IPS-NIHi11 (cell line): ENCODE data around the gene ARHGAP45.
A peak's percentile ranks its signal among the peaks of the same experiment; 100 is the strongest.

Source experiments
- DNase-seq: peaks from one replicate; pipeline ENCODE4 v3.0.0; 2012; ENCODE audit warnings: mixed read lengths, low spot score

Gene ARHGAP45

DNA sequence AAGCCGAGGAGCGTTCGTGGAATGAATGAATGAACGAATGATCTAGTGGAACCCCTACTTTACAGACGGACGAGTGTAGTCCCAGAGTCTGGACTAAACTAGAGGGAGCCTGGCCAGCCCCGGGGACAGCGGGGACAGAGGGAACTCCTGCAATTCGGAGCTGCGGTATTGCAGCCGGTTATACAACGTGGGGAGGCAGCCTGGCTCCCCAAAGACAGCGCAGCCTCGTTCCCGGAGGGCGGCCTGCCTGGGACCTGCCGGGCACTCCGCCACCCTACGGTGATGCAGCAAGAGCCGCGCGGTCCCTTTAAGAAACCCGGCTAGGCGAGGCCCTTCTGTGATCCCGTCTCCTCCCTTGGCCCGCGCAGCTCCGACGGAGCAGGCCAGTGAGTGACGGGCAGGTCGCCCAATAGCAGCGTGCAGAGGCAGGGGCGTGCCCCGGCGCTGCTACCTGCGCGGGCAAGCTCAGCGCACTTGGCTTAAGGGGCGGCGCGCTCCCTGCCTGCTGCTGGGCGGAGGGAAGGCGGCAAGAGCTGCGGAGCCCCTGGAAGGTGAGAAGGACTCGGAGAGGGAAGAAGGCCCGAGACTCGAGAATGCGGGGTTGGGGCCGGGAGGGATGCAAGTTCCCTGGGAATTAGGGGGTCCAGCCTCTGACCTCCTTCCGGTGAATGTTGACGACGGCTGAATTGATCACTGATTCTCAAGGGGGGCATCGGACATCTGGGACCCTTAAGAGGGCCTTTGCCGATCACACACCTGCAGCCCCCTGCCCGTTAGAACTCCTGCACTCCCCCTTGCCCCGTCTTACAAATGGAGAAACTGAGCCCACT lies 27.1 kb upstream of the ARHGAP45 start, which contains the start of gene ABCA7:
TSS of gene ABCA7 (plus strand) at position 462 of the 830 bp plus-strand sequence. CDS start 1,255 bp downstream, outside the sequence.
- peak; percentile 85 for DNase-seq

DNA sequence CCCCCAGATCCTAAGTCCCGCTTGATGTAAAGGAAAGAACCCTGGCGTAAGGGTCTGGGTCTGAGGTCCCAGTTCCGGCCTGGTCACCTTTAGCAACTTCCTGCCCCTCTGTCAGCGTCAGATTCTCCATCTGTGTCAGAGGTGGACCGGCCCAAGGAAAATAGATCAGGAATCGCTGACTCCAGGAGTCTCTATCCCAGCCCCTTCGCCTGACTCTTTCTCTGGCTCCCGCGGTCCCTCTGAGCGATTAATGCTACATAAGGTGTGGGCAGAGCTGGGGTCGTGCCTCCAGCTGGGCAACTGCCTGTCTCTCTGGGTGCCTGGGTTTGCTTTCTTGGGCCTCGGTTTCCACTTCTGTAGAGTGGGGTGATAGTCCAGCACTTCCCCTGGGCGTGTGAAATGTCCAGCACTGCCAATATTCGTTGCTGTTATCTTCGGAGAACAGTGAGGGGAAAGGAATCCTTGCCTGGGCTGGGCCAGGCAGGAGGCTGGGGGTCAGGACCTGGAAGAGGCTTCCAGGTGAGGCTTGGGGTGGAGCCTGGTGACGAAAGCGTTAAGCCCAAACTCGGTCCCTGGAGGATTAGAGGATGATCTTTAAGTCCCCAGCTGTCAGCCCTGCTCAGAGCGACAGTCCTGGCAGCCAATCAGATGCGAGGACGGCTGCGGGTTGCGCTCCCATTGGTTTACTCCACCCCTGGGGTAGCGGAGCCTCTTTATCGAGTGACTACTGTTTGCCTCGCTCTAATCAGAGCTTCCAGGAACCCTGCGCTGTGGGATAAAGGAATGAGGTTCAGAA lies 26.3 kb upstream of the ARHGAP45 start:
- DNase-seq, result peak; percentile 90

DNA sequence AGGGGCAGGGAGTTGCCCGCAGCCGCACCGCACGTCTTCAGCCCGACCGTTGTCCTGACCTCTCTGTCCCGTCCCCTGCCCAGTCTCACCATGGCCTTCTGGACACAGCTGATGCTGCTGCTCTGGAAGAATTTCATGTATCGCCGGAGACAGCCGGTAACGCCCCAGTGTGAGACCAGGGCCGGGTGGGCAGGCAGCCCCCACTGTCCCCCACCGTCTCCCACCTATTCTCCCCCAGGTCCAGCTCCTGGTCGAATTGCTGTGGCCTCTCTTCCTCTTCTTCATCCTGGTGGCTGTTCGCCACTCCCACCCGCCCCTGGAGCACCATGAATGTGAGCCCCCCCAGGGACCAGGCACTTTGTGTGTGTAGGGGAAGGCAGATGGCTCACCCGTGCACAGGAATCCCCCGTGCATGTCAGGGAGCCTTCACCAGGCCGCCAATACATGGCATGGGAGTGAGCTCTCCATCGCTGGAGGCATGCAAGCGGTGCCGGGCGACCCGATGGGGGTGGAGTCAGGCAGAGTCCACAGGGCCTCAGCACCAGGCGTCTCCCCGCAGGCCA lies 25.6 kb upstream of the ARHGAP45 start:
- no peak for DNase-seq

- DNase-seq, result no peak
These were observed 24.9 kb upstream of the ARHGAP45 start for GRCh38 chr19:1041835-1042685.

GRCh38 chr19:1042689-1043511 lies 24.1 kb upstream of the ARHGAP45 start:
- peak; percentile 15 for DNase-seq

DNA sequence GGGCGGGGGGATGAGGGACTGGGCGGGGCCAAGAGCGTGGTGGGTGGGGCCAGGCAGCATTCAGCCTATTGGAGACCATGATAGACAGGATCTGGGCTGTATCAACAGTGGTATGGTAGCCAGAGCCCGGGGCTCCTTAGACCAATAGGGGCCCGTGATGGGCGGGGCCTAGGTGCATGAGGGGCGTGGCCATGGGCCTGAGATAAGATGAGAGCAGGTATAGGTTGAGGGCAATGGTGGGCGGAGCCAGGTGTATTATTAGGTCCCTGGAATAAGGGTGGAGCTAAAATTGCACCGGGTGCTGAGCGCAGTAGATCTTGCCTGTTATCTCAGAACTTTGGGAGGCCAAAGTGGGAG lies 21.7 kb upstream of the ARHGAP45 start:
- peak; percentile 83 for DNase-seq

DNA sequence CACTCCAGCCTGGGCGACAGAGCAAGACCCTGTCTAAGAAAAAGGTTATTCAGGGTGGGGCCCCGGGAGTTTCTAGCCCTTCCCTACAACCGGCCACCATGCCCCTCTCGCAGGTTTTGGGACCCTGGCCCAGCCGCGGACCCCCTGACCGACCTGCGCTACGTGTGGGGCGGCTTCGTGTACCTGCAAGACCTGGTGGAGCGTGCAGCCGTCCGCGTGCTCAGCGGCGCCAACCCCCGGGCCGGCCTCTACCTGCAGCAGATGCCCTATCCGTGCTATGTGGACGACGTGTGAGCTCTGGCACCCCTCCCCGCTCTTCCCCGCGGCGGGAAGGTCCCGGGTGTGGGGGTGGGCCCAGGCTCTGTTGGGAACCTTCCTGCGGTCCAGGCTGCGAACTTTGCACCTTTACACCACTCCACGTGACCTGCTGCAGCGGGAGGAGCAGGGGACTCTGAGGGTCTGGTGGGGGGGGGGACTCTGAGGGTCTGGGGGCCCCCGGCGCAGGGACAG lies 20.8 kb upstream of the ARHGAP45 start:
- DNase-seq, result no peak

GRCh38 chr19:1046836-1047695 lies 19.9 kb upstream of the ARHGAP45 start:
- DNase-seq, result no peak

DNA sequence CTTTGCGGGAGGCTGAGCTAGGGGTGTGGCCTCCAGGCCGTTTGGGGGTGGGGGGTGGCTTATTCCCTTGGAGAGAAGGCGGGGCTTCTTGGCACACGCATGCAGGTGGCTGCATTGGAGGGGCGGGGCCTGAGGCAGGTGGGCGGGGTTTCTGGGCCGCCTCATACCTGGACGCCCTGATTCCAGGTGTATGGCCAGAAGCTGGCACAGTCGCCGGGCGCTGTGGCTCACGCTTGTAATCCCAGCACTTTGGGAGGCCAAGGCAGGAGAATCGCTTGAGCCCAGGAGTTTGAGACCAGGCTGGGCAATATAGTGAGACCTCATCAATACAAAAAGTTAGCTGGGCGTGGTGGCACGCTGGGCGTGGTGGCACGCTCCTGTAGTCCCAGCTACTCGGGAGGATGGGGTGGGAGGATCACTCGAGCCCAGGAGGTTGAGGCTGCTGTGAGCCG lies 19.2 kb upstream of the ARHGAP45 start:
- DNase-seq, result peak; percentile 69

- no peak for DNase-seq
These were observed 17.9 kb upstream of the ARHGAP45 start for GRCh38 chr19:1049106-1049505.

DNA sequence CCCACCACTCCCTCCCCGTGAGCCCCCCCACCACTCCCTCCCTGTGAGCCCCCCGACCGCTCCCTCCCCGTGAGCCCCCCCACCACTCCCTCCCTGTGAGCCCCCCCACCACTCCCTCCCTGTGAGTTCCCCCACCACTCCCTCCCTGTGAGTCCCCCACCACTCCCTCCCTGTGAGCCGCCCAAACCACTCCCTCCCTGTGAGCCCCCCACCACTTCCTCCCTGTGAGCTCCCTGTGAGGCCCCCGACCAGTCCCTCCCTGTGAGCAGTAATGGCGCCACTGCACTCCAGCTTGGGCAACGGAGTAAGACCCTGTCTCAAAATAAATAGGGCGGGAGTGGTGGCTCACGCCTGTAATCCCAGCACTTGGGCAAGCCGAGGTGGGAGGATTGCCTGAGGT lies 17.2 kb upstream of the ARHGAP45 start:
- DNase-seq, result no peak

GRCh38 chr19:1050989-1051788 lies 15.8 kb upstream of the ARHGAP45 start:
- no peak for DNase-seq

DNA sequence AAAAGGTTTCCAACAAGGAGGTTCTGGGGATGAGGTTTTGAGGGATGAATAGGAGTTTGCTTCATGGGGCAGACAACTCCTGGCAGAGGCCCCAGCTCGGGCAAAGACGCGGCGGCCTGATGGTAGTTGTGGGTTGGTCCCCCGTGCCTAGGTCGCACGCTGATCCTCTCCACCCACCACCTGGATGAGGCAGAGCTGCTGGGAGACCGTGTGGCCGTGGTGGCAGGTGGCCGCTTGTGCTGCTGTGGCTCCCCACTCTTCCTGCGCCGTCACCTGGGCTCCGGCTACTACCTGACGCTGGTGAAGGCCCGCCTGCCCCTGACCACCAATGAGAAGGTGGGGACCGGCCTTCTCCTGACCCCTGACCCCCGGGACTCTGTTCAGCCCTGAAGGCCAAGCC lies 15.2 kb upstream of the ARHGAP45 start:
- DNase-seq, result no peak

DNA sequence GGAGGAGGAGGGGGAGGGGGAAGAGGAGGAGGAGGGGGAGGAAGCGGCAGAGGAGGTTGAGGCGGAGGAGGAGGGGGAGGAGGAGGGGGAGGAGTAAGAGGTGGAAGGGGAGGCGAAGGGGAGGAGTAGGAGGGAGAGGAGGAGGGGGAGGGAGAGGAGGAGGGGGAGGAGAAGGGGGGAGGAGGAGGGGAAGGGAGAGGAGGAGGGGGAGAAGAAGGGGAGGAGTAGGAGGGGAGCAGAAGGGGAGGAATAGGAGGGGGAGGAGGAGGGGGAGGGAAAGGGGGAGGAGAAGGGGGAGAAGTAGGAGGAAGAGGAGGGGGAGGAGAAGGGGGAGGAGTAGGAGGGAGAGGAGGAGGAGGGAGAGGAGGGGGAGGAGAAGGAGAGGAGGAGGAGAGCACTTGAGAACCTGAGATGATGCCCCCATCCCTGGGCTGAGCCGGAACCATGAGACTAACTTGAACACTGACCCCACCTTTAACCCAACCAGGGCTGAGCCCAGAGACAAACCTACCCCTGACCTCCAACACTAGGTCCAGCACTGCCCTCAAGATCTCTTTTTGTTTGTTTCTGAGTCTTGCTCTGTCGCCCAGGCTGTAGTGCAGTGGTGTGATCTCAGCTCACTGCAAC lies 14.5 kb upstream of the ARHGAP45 start:
- DNase-seq, result no peak

DNA sequence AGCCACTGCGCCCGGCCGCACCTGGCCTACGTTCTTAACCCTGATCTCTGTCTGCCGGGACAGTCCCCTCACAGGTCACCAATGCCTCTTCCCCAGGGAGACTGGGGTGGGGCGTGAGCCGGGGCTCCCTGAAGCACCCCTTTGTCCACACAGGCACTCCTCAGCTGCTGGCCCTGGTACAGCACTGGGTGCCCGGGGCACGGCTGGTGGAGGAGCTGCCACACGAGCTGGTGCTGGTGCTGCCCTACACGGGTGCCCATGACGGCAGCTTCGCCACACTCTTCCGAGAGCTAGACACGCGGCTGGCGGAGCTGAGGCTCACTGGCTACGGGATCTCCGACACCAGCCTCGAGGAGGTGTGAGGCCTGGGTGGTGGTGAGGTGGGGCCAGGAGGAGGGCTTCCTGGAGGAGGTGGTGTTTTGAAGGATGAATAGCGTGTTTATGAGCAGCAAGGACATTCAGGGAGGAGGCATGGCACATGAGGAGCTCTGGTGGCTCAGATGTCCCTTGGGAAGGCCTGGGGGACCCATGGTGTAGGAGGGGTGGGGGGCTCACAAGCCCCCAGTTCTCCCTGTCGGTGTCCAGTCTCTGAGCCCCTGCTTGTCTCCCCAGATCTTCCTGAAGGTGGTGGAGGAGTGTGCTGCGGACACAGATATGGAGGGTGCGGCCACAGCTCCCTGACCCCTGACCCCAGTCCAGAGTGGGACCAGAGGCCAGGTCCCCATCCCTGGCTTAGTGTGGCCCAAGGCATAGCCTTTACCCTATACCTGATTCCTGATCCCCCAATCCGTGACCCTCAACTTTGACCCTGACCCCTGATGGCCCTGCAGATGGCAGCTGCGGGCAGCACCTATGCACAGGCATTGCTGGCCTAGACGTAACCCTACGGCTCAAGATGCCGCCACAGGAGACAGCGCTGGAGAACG lies 13.5 kb upstream of the ARHGAP45 start:
- no peak for DNase-seq

DNA sequence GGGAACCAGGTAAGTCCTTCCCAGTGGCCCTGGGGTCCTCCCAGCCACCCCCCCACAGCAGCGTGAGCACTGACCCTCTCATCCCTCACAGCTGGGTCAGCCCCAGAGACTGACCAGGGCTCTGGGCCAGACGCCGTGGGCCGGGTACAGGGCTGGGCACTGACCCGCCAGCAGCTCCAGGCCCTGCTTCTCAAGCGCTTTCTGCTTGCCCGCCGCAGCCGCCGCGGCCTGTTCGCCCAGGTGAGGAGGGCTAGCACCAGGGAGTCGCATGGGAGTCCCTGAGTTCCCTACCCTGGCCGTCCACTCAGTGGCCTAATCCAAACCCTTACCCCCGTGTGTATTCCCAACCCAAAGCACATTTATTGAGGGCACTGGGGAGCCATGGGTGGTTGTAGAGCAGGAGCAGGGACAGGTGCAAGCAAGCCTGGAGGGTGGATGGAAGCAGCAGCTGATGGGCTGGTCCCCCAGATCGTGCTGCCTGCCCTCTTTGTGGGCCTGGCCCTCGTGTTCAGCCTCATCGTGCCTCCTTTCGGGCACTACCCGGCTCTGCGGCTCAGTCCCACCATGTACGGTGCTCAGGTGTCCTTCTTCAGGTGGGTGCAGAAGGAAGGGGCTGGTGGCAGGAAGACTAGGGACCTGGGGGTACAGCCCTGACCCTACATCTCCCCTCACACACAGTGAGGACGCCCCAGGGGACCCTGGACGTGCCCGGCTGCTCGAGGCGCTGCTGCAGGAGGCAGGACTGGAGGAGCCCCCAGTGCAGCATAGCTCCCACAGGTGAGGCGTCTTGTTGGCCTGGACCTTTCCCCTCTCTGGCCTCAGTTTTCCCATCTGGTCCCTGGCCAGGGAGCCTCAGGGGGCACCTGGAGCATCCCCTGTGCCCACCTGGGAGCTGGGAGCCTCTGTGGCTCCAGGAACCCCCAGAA lies 12.6 kb upstream of the ARHGAP45 start:
- DNase-seq, result no peak
